ENCODE measurements around the gene SPATA6L.
"Not testable (repeated sequence)": the region's sequence is repeated elsewhere in the genome, so short reads cannot be mapped to it uniquely, and the experiment has no call there.

GRCh38 chr9:4656196-4656595 is 10.1 kb downstream of the SPATA6L start:
- not testable (repeated sequence) for TF ChIP-seq CTCF (conservative IDR thresholded peaks at IDR 0.05; ENCODE audit: low read length); EZH2phosphoT487 (IDR thresholded peaks at IDR 0.05; ENCODE audit: borderline replicate concordance)

All from Loucy (cell line).